Prostate gland (tissue), 2 donors: ENCODE data around the gene SRGAP1.

ENCODE experiments used
- CTCF ChIP-seq, 4 experiments: fragments of 200-600 bp in 2 of 4; fragments of 450-650 bp in 2 of 4; sonication (generic) in 2 of 4; IDR thresholded peaks; 1 replicate in 3 of 4; 2 replicates in 1 of 4; pipeline ENCODE4 v1.5.1; 2016 to 2019; ENCODE audit warnings: antibody characterized with exemption in 4 of 4, mild to moderate bottlenecking in 2 of 4, moderate library complexity in 2 of 4
- POLR2A ChIP-seq: fragments of 450-650 bp; IDR thresholded peaks from one replicate; pipeline ENCODE4 v1.6.1; 2016; ENCODE audit warnings: antibody characterized with exemption, mild to moderate bottlenecking
- POLR2AphosphoS5 ChIP-seq: sonication (generic); formaldehyde crosslinking; IDR thresholded peaks from one replicate; pipeline ENCODE4 v1.6.1; 2017; ENCODE audit warnings: antibody characterized with exemption

GRCh38 chr12:63821781-63822251, 22.7 kb upstream of the SRGAP1 start:
- no peak for TF ChIP-seq POLR2A
- no peak for TF ChIP-seq CTCF (IDR thresholded peaks at IDR 0.05)
- TF ChIP-seq POLR2AphosphoS5: no peak
